HEK293 (cell line): Measurements from ENCODE around the gene SLC13A3.

Experiments
- CTCF ChIA-PET: fragments of 350-600 bp; formaldehyde crosslinking; extraction: SDS; loops from one replicate; lab custom pipeline; 2021; ENCODE audit warnings: antibody characterized with exemption; lab: Yijun Ruan, JAX
- POLR2A ChIA-PET: fragments of 300-600 bp; formaldehyde crosslinking; extraction: SDS; loops from one replicate; lab custom pipeline; 2020; ENCODE audit warnings: antibody characterized with exemption, inconsistent platforms; lab: Yijun Ruan, JAX
- H3K27ac ChIP-seq: fragments of 200-500 bp; sonication (Bioruptor generic); 2 replicates; pipeline ENCODE4 v1.5.1; 2014; ENCODE audit warnings: low read depth, low read length, control low read depth, inconsistent platforms; ENCODE audit errors: extremely low read depth
- H3K36me3 ChIP-seq, 2 experiments: fragments of 200-500 bp in 1 of 2; sonication (Bioruptor generic) in 1 of 2; 1 replicate in 1 of 2; 2 replicates in 1 of 2; pipeline ENCODE4 v1.5.1; 2014 to 2017; ENCODE audit warnings: inconsistent platforms in 2 of 2, low read length in 2 of 2; ENCODE audit not compliant: control insufficient read depth in 2 of 2, insufficient read depth in 1 of 2
- H3K4me1 ChIP-seq: fragments of 200-500 bp; sonication (Bioruptor generic); 2 replicates; pipeline ENCODE4 v1.5.1; 2014; ENCODE audit warnings: mild to moderate bottlenecking, low read length, inconsistent platforms; ENCODE audit not compliant: control insufficient read depth, insufficient read depth
- H3K4me3 ChIP-seq: 2 replicates; pipeline ENCODE4 v1.5.1; 2011; ENCODE audit warnings: low read depth, mild to moderate bottlenecking, control low read depth, low read length, moderate library complexity
- H3K9me3 ChIP-seq: fragments of 200-500 bp; sonication (Bioruptor generic); 2 replicates; pipeline ENCODE4 v1.5.1; 2014; ENCODE audit warnings: low read depth, low read length, inconsistent platforms; ENCODE audit not compliant: control insufficient read depth, insufficient read depth
- BCL11B ChIP-seq: fragments of 450-650 bp; formaldehyde crosslinking; IDR thresholded peaks from 2 replicates; pipeline ENCODE4 v1.5.1; 2016; ENCODE audit warnings: low read depth, missing biosample characterization, missing genetic modification characterization
- CTCF ChIP-seq: fragments of 450-650 bp; formaldehyde crosslinking; IDR thresholded peaks from 2 replicates; pipeline ENCODE4 v1.5.1; 2016; ENCODE audit warnings: missing biosample characterization, missing genetic modification characterization
- EGR2 ChIP-seq: fragments of 450-650 bp; formaldehyde crosslinking; IDR thresholded peaks from 2 replicates; pipeline ENCODE4 v1.5.1; 2016; ENCODE audit warnings: low read depth, missing biosample characterization, missing genetic modification characterization
- OVOL3 ChIP-seq: fragments of 450-650 bp; formaldehyde crosslinking; IDR thresholded peaks from 2 replicates; pipeline ENCODE4 v1.5.1; 2016; ENCODE audit warnings: missing biosample characterization, missing genetic modification characterization
- SALL2 ChIP-seq: fragments of 450-650 bp; formaldehyde crosslinking; IDR thresholded peaks from 2 replicates; pipeline ENCODE4 v1.5.0; 2017; ENCODE audit warnings: missing biosample characterization, mild to moderate bottlenecking, missing genetic modification characterization, borderline replicate concordance
- ZBTB10 ChIP-seq: fragments of 450-650 bp; formaldehyde crosslinking; IDR thresholded peaks from 2 replicates; pipeline ENCODE4 v1.5.1; 2016; ENCODE audit warnings: missing biosample characterization, missing genetic modification characterization
- ZBTB8A ChIP-seq: fragments of 450-650 bp; formaldehyde crosslinking; IDR thresholded peaks from 2 replicates; pipeline ENCODE4 v1.5.1; 2016; ENCODE audit warnings: missing biosample characterization, missing genetic modification characterization
- ZNF133 ChIP-seq: fragments of 450-650 bp; formaldehyde crosslinking; IDR thresholded peaks from 2 replicates; pipeline ENCODE4 v1.5.1; 2016; ENCODE audit warnings: missing biosample characterization, missing genetic modification characterization
- ZNF324 ChIP-seq: fragments of 450-650 bp; formaldehyde crosslinking; IDR thresholded peaks from 2 replicates; pipeline ENCODE4 v1.5.1; 2016; ENCODE audit warnings: missing biosample characterization, missing genetic modification characterization
- ZNF354C ChIP-seq: fragments of 450-650 bp; formaldehyde crosslinking; IDR thresholded peaks from 2 replicates; pipeline ENCODE4 v1.5.1; 2016; ENCODE audit warnings: missing biosample characterization, missing genetic modification characterization, low read depth, borderline replicate concordance
- ZNF426 ChIP-seq: fragments of 450-650 bp; formaldehyde crosslinking; IDR thresholded peaks from 2 replicates; pipeline ENCODE4 v1.5.1; 2017; ENCODE audit warnings: missing biosample characterization, missing genetic modification characterization, mild to moderate bottlenecking, inconsistent platforms, moderate library complexity
- ZNF548 ChIP-seq: fragments of 450-650 bp; formaldehyde crosslinking; IDR thresholded peaks from 2 replicates; pipeline ENCODE4 v1.5.1; 2016; ENCODE audit warnings: missing biosample characterization, missing genetic modification characterization
- ZNF580 ChIP-seq: fragments of 450-650 bp; formaldehyde crosslinking; IDR thresholded peaks from 2 replicates; pipeline ENCODE4 v1.5.1; 2016; ENCODE audit warnings: missing biosample characterization, missing genetic modification characterization
- ZNF645 ChIP-seq: fragments of 450-650 bp; formaldehyde crosslinking; IDR thresholded peaks from 2 replicates; pipeline ENCODE4; 2016; ENCODE audit warnings: missing biosample characterization, missing genetic modification characterization
- ZNF664 ChIP-seq: fragments of 450-650 bp; formaldehyde crosslinking; IDR thresholded peaks from 2 replicates; pipeline ENCODE4 v1.5.1; 2016; ENCODE audit warnings: missing biosample characterization, missing genetic modification characterization
- ZNF704 ChIP-seq: fragments of 450-650 bp; formaldehyde crosslinking; IDR thresholded peaks from 2 replicates; pipeline ENCODE4 v1.5.1; 2016; ENCODE audit warnings: missing biosample characterization, missing genetic modification characterization
- ZSCAN18 ChIP-seq: fragments of 450-650 bp; formaldehyde crosslinking; IDR thresholded peaks from 2 replicates; pipeline ENCODE4 v1.5.1; 2016; ENCODE audit warnings: missing biosample characterization, missing genetic modification characterization
- ZSCAN4 ChIP-seq: fragments of 450-650 bp; formaldehyde crosslinking; IDR thresholded peaks from 2 replicates; pipeline ENCODE4 v1.5.1; 2017; ENCODE audit warnings: missing biosample characterization, missing genetic modification characterization

SLC13A3 gene

GRCh38 chr20:46657618-46658017, 6.4 kb upstream of the SLC13A3 start:
- no peak overlapping the region for H3K27ac ChIP-seq
- H3K4me1 ChIP-seq: no peaks in the 10 kb centered on the region
- no peaks in the 10 kb centered on the region for H3K36me3 ChIP-seq
- ChIA-PET POLR2A (no interaction called here), CTCF (interaction anchor here (0.6 kb wide), 3 partner anchors 10 to 137 kb away, joined by 3 to 5 read pairs (median 3); no protein-coding TSS in a partner anchor)
- H3K9me3 ChIP-seq: no peaks in the 10 kb centered on the region
- TF ChIP-seq ZNF664 (tag by site-specific recombination) (no peak), EGR2 (tag by site-specific recombination) (no peak), BCL11B (tag by site-specific recombination) (no peak), ZNF354C (no peak), ZNF704 (no peak), ZBTB8A (tag by site-specific recombination) (no peak), CTCF (tag by site-specific recombination) (no peak), ZNF645 (no peak), SALL2 (tag by site-specific recombination) (no peak)
- H3K4me3 ChIP-seq: no peak overlapping the region

- ChIA-PET POLR2A (no interaction called here), CTCF (interaction anchor here (0.6 kb wide), 2 partner anchors 10 to 31 kb away, joined by 3 to 5 read pairs; no protein-coding TSS in a partner anchor)
- Histone ChIP-seq H3K4me3 (no peak overlapping the region), H3K4me1 (no peaks in the 10 kb centered on the region)
- TF ChIP-seq ZNF426 (tag by site-specific recombination): no peak
- TF ChIP-seq ZSCAN4 (tag by site-specific recombination): no peak
- TF ChIP-seq ZSCAN18 (tag by site-specific recombination): no peak
- no peak for TF ChIP-seq ZNF133 (tag by site-specific recombination)
- TF ChIP-seq OVOL3 (tag by site-specific recombination): no peak
- TF ChIP-seq ZBTB10 (tag by site-specific recombination): no peak
- no peak for TF ChIP-seq ZNF324 (tag by site-specific recombination)
- TF ChIP-seq ZNF580 (tag by site-specific recombination): no peak
- no peak for TF ChIP-seq ZNF548 (tag by site-specific recombination)
- TF ChIP-seq, all 188 proteins: peak for 0
- Histone ChIP-seq H3K27ac (no peak overlapping the region), H3K36me3 (no peaks in the 10 kb centered on the region), H3K9me3 (no peaks in the 10 kb centered on the region)
These were observed 5.9 kb upstream of the SLC13A3 start for GRCh38 chr20:46657137-46657536.
